B cell (primary cell): ENCODE results near the gene RREB1.

Source experiments
- EZH2 ChIP-seq: IDR thresholded peaks from 2 replicates; pipeline ENCODE4 v1.6.1; 2012; ENCODE audit warnings: borderline replicate concordance, low read depth, mild to moderate bottlenecking, moderate library complexity, low read length; ENCODE audit not compliant: insufficient read depth, poor library complexity, severe bottlenecking
- TF ChIP-seq, protein P1 (sequence below): fragments of 200-600 bp; IDR thresholded peaks from one replicate; pipeline ENCODE4 v1.8.0; 2022; ENCODE audit warnings: antibody characterized with exemption, mild to moderate bottlenecking

DNA sequence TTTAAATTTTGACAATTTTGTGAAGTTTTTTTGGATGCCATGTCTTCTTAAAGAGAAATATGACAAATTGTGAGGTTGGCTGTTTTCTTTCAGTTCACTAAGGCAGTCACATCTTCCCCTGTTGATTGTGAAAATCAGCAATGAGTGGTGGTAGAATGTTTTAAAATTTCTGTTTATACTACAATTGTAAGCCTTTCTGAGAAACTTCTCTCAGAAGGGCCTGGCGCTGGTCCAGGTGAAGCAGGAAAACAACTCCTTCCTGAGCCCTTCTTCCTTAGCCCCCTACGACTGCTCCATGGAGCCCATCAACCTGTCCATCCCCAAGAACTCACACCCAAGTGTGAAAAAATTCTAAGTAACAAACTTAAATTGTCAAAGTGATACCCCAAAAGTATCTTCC lies 124.6 kb downstream of the RREB1 start:
- TF ChIP-seq, protein P1, sequence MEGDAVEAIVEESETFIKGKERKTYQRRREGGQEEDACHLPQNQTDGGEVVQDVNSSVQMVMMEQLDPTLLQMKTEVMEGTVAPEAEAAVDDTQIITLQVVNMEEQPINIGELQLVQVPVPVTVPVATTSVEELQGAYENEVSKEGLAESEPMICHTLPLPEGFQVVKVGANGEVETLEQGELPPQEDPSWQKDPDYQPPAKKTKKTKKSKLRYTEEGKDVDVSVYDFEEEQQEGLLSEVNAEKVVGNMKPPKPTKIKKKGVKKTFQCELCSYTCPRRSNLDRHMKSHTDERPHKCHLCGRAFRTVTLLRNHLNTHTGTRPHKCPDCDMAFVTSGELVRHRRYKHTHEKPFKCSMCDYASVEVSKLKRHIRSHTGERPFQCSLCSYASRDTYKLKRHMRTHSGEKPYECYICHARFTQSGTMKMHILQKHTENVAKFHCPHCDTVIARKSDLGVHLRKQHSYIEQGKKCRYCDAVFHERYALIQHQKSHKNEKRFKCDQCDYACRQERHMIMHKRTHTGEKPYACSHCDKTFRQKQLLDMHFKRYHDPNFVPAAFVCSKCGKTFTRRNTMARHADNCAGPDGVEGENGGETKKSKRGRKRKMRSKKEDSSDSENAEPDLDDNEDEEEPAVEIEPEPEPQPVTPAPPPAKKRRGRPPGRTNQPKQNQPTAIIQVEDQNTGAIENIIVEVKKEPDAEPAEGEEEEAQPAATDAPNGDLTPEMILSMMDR, result no peak
- TF ChIP-seq EZH2, result no peak
